Epithelial cell of prostate (primary cell): Measurements from ENCODE around the gene NPAS2.

Experiments used
- DNase-seq: peaks from one replicate; pipeline ENCODE4 v3.0.0-alpha.2; 2011; ENCODE audit warnings: low read depth, low spot score
- H3K27ac ChIP-seq: fragments of 450-650 bp; 2 replicates; pipeline ENCODE4 v1.5.1; 2017; ENCODE audit warnings: mild to moderate bottlenecking

The NPAS2 gene

DNA sequence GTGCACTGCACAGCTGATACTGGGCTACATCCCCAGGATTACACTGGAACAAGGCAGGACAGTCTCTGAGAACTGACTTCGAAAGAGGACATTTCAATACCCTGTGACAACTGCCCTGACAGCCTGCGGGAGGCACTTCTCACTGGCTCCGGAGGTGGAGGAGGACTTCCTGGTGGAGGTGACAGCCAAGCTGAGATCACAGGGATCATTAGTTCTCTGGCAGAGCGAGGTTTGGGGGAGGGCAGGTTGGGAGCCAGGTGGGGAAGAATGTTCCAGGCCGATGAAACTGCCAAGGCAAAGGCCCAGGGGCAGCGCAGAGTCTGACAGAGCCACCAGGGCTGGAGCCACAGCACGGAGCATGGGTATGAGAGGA is 28.0 kb upstream of the NPAS2 start:
- H3K27ac ChIP-seq = no peak overlapping the region
- no peak for DNase-seq

DNA sequence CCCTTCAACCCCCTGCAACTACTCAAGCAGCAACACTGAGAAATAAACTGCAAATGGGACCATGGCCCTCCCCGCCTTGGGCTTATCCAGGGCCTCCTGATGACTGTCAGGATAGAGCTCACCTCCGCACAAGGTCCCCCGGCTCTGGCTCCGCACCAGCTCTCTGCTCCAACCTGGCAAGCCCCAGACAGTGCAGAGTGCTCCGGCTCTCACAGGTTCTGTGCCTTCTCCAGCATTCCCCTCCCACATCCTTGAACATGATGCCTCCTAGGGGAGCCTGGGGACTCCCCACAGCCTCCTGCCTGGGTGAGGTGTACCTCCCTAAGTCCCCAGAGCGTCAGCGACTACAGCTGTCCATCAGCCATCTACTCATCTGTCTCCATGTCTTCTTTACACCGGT is 26.7 kb upstream of the NPAS2 start:
- no peak for DNase-seq
- no peak overlapping the region for H3K27ac ChIP-seq

DNA sequence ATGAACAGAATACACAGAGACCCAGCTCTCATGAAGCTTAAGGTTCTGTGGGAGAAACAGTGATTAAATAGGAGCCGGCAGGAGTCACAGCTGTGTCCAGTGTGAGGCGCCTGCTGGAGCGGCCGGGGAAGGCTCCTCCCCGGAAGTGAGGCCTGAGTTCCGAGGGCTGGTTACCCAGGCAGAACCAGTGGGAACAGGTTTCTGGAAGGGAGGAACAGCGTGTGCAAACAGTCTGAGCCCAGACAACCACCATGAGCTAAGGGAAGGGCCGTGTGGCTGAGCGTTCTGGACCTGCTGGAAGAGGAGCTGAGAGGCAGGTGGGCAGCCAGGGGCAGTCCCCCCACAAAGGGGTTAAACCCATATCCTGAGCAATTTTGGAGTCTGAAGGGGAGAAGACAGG is 26.0 kb upstream of the NPAS2 start:
- DNase-seq = no peak
- no peak overlapping the region for H3K27ac ChIP-seq

DNA sequence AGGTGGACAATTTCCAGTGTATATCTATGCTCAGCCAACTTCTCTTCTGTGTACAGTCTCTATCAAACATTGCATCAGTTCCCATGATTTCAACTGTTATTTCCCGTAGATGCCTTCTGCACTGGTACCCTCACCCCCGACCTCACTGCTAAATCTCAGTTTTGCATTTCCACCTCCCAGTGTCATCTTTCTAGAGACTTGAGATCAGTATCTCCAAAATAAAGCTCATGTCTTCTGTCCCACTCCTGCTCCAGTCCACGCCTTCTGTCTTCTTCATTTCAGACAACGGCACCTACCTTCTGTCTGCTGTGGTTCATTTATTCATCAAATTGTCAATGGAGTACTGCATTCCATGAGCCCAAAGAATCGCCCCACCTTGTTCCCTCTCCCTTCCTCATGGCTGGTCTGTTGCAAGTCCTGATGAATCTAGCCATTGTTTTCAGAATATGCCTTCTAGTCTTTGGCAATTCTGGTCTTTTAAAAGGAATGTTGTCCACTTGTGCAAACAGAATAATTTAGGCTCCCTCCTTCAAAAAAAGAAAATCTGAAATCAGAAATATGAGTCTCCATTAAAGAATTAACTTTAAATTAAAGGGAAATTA is 23.3 kb upstream of the NPAS2 start:
- peak; percentile 33 for DNase-seq
- peak overlapping the region; percentile 69 for H3K27ac ChIP-seq

DNA sequence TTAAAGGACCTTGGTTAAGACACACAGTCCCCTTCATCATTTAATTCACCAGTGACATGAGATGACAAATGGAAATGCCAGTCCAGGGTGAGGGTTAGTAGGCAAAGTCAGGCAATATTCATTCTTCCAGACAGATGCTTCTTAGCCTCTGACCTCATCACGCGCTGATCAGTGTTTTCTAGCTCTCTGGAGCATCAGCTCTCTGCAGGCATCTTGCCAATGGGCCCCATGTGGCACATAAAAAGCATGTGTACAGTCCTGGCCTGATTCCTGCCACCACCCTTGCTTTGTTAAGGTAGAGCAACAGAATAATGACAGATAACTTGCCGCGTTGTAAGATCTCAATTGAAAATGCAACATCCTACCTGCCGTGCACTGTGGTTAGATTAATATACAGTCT is 20.3 kb upstream of the NPAS2 start:
- H3K27ac ChIP-seq = no peak overlapping the region
- DNase-seq = no peak

DNA sequence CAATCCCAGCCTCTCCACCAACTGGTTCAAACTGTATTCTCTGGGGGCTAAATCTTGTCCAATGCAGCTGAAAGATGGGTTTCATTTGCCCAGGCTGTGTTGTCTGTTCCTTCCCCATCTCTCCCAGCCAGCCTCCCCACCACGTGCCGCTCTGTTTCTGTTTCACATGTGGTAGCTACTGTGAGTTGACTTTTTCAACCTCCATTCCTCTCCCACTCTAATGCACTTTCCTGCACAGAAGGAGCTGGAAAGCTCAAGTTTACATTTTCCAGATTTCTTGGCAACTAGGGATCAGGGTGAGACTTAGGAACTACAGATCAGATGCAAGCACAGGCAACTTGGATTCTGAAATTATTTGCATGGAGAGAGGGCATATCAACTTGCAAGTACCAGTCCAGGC is 19.0 kb upstream of the NPAS2 start:
- peak overlapping the region; percentile 68 for H3K27ac ChIP-seq
- no peak for DNase-seq

DNA sequence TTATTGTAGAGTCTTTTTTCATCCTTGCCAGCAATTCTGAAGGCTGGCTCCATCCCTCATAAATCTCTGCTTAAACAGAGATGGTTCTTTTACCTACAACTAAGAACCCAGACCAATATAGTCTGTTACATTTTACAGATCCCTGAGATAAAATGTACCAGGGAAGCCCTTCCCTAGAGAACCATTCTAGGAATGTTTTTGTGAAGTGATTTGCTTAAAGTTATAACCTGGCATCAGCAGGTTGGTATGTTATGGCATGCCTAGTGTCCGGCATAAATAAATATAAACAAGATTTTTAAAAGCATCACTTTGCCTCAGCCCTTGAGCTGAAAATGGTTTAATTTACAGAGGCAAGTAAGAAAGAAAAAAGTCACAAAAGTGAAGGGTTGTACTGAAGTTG is 18.5 kb upstream of the NPAS2 start:
- H3K27ac ChIP-seq = peak overlapping the region; percentile 68
- DNase-seq = no peak

DNA sequence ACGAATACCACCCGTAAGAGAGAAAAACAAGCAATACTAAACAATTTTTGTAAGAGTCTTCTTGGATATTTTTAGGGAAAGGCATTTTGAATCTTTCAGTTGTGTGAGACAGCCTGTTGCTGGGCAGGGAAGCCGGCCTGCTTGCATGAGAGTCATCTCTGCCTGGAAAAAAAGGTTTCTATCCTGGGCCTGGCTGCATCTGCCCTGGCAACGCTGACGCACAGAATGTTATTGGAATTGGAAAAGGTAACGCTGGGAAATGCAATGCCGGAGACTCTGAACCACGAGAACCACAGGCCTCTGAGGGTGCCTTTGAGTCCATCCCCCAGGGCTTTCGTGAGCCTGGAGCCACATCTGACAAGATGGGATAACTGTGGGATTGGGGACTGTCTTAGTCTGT is 17.9 kb upstream of the NPAS2 start:
- DNase-seq = no peak
- H3K27ac ChIP-seq = peak overlapping the region; percentile 68

DNA sequence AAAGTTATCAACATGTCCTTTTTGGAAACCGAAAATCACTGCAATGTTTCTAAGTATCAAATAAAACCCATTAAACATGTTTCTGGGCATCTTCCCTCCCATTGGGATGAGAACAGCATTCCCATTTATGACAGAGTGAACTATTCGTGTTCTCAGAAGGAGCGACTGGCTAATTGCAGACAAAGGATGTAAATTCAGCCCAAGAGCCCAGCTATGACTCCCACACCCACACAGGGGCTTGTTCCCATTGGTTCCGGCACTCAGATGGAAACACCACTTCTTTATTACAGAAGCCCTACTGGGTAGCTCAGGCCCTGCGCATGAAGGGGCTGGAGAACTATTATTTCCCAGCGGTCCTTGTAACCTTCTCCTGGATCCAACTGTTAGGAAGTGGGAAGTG is 16.6 kb upstream of the NPAS2 start:
- H3K27ac ChIP-seq = no peak overlapping the region
- DNase-seq = no peak

DNA sequence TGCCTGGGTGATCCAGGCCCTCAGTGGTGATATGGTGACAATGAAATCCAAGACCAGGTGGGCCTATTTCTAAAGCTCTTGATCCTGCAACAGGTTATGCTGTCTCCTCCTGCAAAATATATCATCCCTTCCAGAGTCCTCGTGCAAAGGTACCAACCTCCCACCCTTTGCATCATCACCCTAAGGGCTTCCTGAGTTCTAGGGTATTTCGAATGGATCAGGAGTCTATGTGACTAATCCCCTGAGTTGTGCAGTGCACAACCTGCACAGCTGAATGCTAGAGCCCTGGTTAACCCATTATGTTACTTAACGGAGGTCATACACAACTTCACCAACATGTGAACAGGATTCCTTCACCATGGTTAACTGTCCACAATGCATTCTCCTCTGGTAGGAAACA is 13.4 kb upstream of the NPAS2 start:
- H3K27ac ChIP-seq = no peak overlapping the region
- no peak for DNase-seq

DNA sequence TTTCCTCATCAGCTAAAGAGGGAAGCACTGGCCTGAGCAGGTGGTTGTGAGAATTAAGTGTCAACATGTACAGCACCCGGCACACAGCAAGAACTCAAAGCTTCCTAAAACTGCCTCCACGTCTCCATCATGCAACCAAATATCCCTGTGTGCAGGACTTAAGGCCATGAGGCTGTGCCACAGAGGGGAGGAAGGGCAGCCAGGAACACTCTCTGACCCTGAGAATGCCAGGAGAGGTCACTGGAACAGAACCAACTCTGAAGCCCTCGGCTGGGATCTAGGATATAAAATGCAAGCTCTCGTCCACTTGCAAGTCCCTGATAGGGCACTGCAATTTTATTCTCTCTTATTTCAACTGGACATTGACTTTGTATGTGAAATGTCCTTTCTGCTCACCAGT is 12.2 kb upstream of the NPAS2 start:
- no peak overlapping the region for H3K27ac ChIP-seq

DNA sequence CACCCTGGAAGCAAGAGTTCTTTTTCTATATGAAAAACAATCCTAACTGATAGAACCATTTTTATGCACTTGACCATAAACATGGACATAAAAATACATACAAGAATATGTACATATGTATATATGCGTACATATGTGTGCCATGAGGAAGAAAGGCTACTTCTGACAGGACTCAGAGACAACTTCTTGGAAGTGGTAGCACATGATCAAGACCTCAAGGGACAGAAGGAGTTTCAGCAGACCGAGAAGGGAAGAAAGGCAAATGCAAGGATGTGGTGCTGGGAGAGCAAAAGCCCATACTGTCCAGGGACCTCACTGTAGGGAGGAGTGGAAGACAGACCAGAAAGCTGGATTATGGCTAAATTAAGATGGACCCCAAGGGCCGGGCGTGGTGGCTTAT is 11.4 kb upstream of the NPAS2 start:
- H3K27ac ChIP-seq = no peak overlapping the region
- DNase-seq = no peak

More for the DNA sequence above, 12.2 kb upstream of the NPAS2 start:
- DNase-seq = no peak

DNA sequence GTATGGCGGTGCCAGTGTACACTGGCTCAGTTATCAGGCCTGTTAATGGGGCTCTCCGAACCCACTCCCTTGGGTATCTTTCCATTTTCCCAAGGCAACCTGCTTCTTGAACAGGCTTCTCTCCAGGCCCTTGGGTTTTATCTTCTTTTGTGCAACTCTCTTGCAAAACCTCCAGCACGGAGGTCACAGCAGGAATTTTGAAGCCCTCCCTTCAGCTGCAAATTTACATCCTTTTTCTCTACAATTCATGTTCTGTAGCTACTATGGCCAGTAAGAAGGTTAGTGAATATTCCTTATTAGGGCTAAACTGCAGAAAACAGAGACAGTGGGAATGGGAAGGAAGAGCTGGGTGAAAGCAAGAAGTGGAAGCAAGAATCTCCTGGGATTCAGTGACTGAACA is 10.4 kb upstream of the NPAS2 start:
- H3K27ac ChIP-seq = no peak overlapping the region
- no peak for DNase-seq

DNA sequence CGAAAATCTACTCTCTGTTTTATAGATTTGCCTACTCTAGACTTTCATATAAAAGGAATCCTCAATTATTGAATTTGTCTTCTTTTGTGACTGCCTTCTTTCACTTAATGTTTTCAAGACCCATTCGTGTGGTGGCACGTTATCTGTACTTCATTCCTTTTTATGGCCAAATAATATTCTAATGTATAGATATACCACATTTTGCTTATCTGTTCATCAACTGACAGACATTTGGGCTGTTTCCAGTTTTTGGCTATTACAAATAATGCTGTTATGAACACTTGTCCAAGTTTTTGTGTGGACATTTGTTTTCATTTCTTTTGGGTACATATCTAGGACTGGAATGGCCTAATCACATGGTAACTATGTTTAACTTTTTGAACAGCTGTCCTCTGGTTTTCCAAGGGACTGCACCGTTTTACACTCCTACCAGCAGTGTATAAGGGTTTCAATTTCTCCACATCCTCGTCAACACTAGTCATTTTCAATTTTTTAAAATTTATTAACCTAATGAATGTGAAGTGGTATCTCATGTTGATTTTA is 9.3 kb upstream of the NPAS2 start:
- no peak overlapping the region for H3K27ac ChIP-seq
- DNase-seq = no peak

DNA sequence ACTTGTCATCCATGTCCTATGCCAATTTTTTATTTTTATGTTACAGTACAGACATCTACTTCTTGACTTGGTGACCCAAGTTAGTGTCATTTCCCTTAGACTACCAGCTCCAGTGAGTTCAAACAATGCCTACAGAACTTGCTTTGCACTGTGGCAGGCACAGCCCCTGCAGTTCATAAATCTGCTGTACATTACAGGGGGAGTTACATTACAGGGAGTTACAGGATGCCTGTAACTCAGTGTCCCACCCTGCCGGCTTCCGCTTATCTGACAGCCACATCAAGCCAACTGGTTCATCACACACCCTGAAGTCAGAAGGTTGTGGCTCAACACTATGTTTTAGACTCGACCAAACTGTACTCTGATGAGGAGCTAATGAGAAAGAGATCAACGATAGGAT is 7.8 kb upstream of the NPAS2 start:
- H3K27ac ChIP-seq = no peak overlapping the region
- no peak for DNase-seq

DNA sequence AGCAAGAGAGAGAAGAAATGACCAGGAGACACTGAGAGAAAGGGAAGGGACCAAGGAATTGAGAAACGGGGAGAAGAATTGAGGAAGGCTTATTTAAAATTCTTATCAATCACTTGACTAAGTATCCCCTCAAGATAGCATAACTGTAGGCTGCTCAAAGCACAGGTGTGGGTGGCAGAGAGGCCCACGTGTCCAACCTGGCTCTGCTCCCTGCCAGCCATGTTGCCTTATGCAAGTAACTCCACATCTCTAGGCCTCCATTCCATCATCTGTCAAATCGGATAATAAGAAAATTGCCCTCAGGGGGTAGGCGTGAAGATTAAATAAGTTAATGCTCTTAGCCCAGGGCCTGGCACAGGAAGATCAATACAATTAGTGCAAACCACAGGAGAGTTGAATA is 7.4 kb upstream of the NPAS2 start:
- H3K27ac ChIP-seq = no peak overlapping the region
- no peak for DNase-seq

DNA sequence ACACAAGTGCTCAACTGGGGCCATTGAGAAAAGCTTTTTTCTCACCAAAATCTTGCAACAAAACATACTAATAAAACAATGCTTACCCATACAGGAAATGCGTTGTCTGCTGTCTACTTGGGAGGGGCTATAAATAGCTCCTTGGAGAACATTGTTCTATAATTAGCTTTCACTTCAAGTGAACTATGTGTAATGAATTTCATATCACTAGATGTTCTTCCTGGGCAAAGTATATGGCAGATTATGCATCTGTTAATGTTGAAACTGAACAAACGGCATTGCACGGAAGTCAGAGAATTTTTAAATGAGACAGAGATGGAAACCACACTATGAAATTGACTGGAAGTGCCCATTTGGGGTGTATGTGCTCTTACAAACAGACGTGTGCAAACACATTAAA is 6.4 kb upstream of the NPAS2 start:
- no peak for DNase-seq
- H3K27ac ChIP-seq = no peak overlapping the region

DNA sequence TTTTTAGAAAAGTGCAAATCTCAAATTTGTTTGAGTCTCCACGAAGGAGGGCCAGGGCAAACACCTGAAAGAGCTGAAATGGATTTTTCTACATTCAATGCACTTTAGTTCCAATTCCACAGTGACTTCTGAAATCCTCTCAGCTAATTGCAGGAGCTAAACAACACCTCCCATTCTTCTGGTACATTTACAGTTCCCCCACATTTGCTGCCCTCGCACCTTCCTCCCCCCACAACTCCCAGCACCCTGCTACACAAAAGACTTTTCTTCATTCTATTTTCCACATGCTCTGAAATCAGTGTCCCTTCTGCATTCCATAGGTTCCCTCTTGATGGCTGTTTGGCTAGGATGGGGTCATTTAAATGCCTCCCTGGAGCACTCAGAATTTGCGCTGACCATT is 5.9 kb upstream of the NPAS2 start:
- no peak for DNase-seq
- no peak overlapping the region for H3K27ac ChIP-seq

DNA sequence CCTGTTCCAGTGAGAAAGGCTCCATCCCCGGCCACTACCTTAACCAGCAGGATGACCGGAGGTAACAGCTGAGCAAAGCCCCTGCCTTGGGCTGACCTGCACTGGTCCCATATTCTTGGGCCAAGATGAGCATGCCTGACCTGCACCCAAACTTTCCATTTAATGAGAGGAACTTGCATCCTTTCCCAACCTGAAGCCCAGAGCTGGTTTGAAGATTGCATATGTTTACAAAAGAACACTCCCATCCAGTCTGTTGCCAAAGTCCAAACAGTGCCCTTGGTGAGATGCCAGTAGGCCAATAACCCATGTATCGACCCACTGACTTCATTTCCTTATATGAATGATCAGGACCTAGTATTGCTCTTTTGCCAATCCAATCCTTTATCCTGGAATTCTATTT is 5.5 kb upstream of the NPAS2 start:
- H3K27ac ChIP-seq = no peak overlapping the region
- DNase-seq = no peak

DNA sequence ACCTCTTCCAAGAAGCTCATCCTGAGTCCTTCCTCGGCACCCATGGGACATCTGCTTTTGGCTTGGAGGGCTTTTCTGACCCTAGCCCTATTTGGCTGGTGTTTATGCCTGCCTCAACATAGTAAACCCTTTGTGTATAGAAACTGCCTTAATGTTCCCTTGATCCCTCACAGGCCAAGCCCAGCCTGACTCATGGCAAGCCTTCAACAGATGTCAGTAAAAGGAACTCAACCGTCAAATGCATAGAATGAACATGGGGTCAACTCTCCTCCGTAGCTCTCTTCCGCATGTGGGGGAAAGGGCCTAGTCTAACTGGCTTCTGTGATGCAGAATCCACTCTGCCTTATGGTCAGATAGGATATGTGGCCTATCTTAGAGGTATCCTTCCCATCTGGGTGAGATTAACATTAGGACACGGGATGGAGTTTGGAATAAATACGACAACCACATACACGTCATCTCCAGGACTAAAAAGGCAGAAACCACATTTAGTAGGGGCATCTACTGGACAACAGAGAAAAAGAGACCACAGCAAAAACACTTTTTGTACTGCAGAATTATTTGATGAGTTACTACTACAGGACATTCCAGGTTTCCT is 2.5 kb upstream of the NPAS2 start:
- peak overlapping the region; percentile 97 for H3K27ac ChIP-seq
- DNase-seq = peak; percentile 37

DNA sequence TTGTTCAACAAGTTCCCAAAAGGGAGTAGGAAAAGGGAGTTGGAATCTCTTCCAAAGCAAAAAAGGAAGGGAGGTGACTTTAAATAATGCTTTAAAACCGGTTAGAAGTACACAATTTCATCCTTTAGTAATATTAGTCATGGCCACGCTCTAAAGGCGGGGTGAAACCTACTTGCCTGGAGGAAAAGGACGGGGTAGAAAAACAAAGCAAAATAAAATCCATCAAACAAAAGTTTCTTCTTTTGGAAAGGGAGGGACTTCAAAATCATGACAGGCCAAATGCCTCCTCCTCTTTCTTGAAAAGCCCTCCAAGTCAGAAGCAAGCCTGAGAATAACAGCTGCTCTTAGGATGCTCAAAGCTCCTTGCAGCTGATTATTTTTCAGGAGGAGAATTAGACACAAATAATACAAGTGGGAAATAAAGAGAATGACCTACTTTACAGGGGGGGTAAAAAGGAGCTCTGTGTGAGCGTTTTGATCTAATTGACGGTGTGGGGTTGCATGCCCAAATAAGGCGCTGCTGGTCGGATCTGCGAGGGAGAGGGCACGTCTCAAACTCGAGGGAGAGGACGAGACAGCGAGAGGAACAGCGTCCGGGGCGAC is 1.8 kb upstream of the NPAS2 start:
- DNase-seq = no peak
- peak overlapping the region; percentile 97 for H3K27ac ChIP-seq
